K562 (cell line): ENCODE measurements around the gene MYOZ1. TPM values are rescaled to one million over a fixed set of nuclear protein-coding genes. Genes with fewer than 3 reads are reported as not detected.

Experiments
- ARID1B ChIP-seq: fragments of 450-650 bp; IDR thresholded peaks from 2 replicates; pipeline ENCODE4 v1.6.1; 2016; ENCODE audit warnings: antibody characterized with exemption, mild to moderate bottlenecking, inconsistent platforms
- CTBP1 ChIP-seq: fragments of 450-650 bp; IDR thresholded peaks from 2 replicates; pipeline ENCODE4 v1.6.1; 2016; ENCODE audit warnings: borderline replicate concordance
- DPF2 ChIP-seq: fragments of 450-650 bp; IDR thresholded peaks from 2 replicates; pipeline ENCODE4 v1.6.1; 2016
- FOXK1 ChIP-seq: sonication (generic); formaldehyde crosslinking; IDR thresholded peaks from 2 replicates; pipeline ENCODE4 v1.8.0; 2022; ENCODE audit warnings: missing genetic modification reagents, mild to moderate bottlenecking, borderline replicate concordance
- HCFC1 ChIP-seq: IDR thresholded peaks from 2 replicates; pipeline ENCODE4 v1.6.1; 2012; ENCODE audit warnings: low read depth, low read length, improper control_type of control experiment
- KDM4B ChIP-seq, 2 experiments: fragments of 450-650 bp in 1 of 2; sonication (generic) in 1 of 2; IDR thresholded peaks; 2 replicates each; pipeline ENCODE4 v1.6.1; 2016 to 2017; ENCODE audit warnings: borderline replicate concordance in 2 of 2, antibody characterized with exemption in 1 of 2, low read depth in 1 of 2, mild to moderate bottlenecking in 1 of 2
- MAFK ChIP-seq: IDR thresholded peaks from 2 replicates; pipeline ENCODE4 v1.6.1; 2011; ENCODE audit warnings: low read length, improper control_type of control experiment
- MXD1 ChIP-seq: fragments of 250-450 bp; sonication (Bioruptor Pico); IDR thresholded peaks from 2 replicates; pipeline ENCODE4 v1.8.0; 2021; ENCODE audit warnings: borderline replicate concordance, mild to moderate bottlenecking, moderate library complexity; ENCODE audit not compliant: poor library complexity, severe bottlenecking
- NFRKB ChIP-seq: fragments of 450-650 bp; IDR thresholded peaks from 2 replicates; pipeline ENCODE4 v1.6.1; 2016; ENCODE audit warnings: low read depth
- POLR3A ChIP-seq: IDR thresholded peaks from 2 replicates; pipeline ENCODE4 v1.6.1; 2011; ENCODE audit warnings: borderline replicate concordance, mild to moderate bottlenecking, moderate library complexity; ENCODE audit not compliant: insufficient read length, insufficient read depth; ENCODE audit errors: extremely low read depth
- SP1 ChIP-seq: sonication (generic); formaldehyde crosslinking; IDR thresholded peaks from 2 replicates; pipeline ENCODE4 v1.8.1; 2022; ENCODE audit warnings: mild to moderate bottlenecking, missing genetic modification reagents
- SRSF1 ChIP-seq: fragments of 200-400 bp; formaldehyde crosslinking; IDR thresholded peaks from 2 replicates; pipeline ENCODE4 v1.6.1; 2017; ENCODE audit warnings: mild to moderate bottlenecking, low read depth, low read length, moderate library complexity
- THRB ChIP-seq: fragments of 450-650 bp; formaldehyde crosslinking; conservative IDR thresholded peaks from 2 replicates; pipeline ENCODE4 v1.4.0; 2022; ENCODE audit warnings: mild to moderate bottlenecking, missing genetic modification characterization
- ZNF76 ChIP-seq: fragments of 250-450 bp; sonication (Bioruptor Pico); IDR thresholded peaks from 2 replicates; pipeline ENCODE4 v1.4.0; 2020; ENCODE audit warnings: mild to moderate bottlenecking, moderate library complexity, borderline replicate concordance
- polyA plus RNA-seq, 8 experiments: library from polyadenylated mRNA; depleted of rRNA in 4 of 8; stranded (reverse) in 5 of 8; unstranded in 3 of 8; fragments of >200 nt; fragmentation: Nextera tagmentation in 2 of 8; fragmentation: Illumina TruSeq in 1 of 8; extraction: Ambion mirVana in 2 of 8; extraction: Trizol in 1 of 8; gene quantifications; 2 replicates each; pipeline versions ENCODE4 v1.2.1 to v1.2.3, GENCODE V29; 2011 to 2014; ENCODE audit warnings: inconsistent platforms in 1 of 8, missing spikeins in 1 of 8
- total RNA-seq, 7 experiments: library from RNA; depleted of rRNA in 6 of 7; stranded (reverse); fragments of >200 nt in 6 of 7; fragmentation: Illumina TruSeq in 2 of 7; extraction: Trizol in 2 of 7; gene quantifications; 2 replicates each; pipeline versions ENCODE4 v1.2.1 to v1.2.3, GENCODE V29; 2011 to 2021; ENCODE audit warnings: low replicate concordance in 1 of 7
- TF ChIP-seq, protein P1 (sequence below), 2 experiments: fragments of 150-350 bp in 1 of 2; IDR thresholded peaks; 2 replicates each; pipeline ENCODE4 v1.6.1; 2012 to 2016; ENCODE audit warnings: low read depth in 2 of 2, low read length in 2 of 2, mild to moderate bottlenecking in 1 of 2, moderate library complexity in 1 of 2
- TF ChIP-seq, protein P2 (sequence below): fragments of 450-650 bp; formaldehyde crosslinking; IDR thresholded peaks from 2 replicates; pipeline ENCODE4 v1.4.0; 2020; ENCODE audit warnings: mild to moderate bottlenecking
- TF ChIP-seq, protein P3 (sequence below), 3 experiments: fragments of 200-800 bp in 1 of 3; fragments of 250-450 bp in 1 of 3; fragments of 450-650 bp in 1 of 3; sonication (Bioruptor Pico) in 1 of 3; sonication (Bioruptor generic) in 1 of 3; formaldehyde crosslinking in 1 of 3; IDR thresholded peaks; 2 replicates each; pipeline versions ENCODE4 v1.6.1 to v1.8.0; 2016 to 2022; ENCODE audit warnings: mild to moderate bottlenecking in 2 of 3, missing genetic modification characterization in 2 of 3, missing compliant biosample characterization in 1 of 3, moderate library complexity in 1 of 3

The MYOZ1 gene
- total and polyA plus RNA-seq, 9 of the 15 experiments (the other 6 are each of a cell fraction or from before 2014, with no cell fraction given) = 0.03 to 0.18 (median 0.07) TPM; not detected in 5

DNA sequence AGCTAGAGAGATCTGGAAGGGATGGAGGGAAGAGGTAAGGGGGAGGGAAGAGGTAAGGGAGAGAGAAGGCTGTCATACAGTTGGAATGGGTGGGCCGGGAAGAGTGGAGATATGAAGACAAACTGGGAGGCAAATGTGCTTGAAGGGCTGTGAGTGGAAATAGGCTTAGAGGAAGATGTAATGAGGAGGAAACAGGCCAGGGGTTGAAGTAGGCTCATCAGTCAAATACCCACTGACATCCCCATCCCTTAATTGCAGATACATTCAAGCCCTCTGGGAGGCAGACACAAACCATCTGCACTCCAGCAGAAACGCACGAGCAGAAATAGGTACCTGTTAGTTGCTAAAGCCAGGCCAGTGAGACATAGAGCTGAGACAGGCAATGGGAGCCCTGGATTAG, 12.4 kb upstream of the MYOZ1 start (continued):
- TF ChIP-seq, protein P1, sequence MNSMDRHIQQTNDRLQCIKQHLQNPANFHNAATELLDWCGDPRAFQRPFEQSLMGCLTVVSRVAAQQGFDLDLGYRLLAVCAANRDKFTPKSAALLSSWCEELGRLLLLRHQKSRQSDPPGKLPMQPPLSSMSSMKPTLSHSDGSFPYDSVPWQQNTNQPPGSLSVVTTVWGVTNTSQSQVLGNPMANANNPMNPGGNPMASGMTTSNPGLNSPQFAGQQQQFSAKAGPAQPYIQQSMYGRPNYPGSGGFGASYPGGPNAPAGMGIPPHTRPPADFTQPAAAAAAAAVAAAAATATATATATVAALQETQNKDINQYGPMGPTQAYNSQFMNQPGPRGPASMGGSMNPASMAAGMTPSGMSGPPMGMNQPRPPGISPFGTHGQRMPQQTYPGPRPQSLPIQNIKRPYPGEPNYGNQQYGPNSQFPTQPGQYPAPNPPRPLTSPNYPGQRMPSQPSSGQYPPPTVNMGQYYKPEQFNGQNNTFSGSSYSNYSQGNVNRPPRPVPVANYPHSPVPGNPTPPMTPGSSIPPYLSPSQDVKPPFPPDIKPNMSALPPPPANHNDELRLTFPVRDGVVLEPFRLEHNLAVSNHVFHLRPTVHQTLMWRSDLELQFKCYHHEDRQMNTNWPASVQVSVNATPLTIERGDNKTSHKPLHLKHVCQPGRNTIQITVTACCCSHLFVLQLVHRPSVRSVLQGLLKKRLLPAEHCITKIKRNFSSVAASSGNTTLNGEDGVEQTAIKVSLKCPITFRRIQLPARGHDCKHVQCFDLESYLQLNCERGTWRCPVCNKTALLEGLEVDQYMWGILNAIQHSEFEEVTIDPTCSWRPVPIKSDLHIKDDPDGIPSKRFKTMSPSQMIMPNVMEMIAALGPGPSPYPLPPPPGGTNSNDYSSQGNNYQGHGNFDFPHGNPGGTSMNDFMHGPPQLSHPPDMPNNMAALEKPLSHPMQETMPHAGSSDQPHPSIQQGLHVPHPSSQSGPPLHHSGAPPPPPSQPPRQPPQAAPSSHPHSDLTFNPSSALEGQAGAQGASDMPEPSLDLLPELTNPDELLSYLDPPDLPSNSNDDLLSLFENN (IDR thresholded peaks at IDR 0.05; ENCODE audit: low read depth in 2 of 2, low read length in 2 of 2) = no peak
- no peak for TF ChIP-seq POLR3A
- peak; percentile 89 for TF ChIP-seq CTBP1
- TF ChIP-seq SP1 = no peak
- TF ChIP-seq THRB = no peak
- TF ChIP-seq, protein P2, sequence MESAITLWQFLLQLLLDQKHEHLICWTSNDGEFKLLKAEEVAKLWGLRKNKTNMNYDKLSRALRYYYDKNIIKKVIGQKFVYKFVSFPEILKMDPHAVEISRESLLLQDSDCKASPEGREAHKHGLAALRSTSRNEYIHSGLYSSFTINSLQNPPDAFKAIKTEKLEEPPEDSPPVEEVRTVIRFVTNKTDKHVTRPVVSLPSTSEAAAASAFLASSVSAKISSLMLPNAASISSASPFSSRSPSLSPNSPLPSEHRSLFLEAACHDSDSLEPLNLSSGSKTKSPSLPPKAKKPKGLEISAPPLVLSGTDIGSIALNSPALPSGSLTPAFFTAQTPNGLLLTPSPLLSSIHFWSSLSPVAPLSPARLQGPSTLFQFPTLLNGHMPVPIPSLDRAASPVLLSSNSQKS (CRISPR knock-in tag) = no peak
- no peak for TF ChIP-seq ZNF76 (CRISPR knock-in tag)
- 0 out of 2 replicates have a peak, but pooled peaks have one; percentile 26 for TF ChIP-seq ARID1B
- no peak for TF ChIP-seq NFRKB
- no peak for TF ChIP-seq HCFC1
- TF ChIP-seq DPF2 = 0 out of 2 replicates have a peak, but pooled peaks have one; percentile 23
- TF ChIP-seq, protein P3, sequence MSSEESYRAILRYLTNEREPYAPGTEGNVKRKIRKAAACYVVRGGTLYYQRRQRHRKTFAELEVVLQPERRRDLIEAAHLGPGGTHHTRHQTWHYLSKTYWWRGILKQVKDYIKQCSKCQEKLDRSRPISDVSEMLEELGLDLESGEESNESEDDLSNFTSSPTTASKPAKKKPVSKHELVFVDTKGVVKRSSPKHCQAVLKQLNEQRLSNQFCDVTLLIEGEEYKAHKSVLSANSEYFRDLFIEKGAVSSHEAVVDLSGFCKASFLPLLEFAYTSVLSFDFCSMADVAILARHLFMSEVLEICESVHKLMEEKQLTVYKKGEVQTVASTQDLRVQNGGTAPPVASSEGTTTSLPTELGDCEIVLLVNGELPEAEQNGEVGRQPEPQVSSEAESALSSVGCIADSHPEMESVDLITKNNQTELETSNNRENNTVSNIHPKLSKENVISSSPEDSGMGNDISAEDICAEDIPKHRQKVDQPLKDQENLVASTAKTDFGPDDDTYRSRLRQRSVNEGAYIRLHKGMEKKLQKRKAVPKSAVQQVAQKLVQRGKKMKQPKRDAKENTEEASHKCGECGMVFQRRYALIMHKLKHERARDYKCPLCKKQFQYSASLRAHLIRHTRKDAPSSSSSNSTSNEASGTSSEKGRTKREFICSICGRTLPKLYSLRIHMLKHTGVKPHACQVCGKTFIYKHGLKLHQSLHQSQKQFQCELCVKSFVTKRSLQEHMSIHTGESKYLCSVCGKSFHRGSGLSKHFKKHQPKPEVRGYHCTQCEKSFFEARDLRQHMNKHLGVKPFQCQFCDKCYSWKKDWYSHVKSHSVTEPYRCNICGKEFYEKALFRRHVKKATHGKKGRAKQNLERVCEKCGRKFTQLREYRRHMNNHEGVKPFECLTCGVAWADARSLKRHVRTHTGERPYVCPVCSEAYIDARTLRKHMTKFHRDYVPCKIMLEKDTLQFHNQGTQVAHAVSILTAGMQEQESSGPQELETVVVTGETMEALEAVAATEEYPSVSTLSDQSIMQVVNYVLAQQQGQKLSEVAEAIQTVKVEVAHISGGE (CRISPR knock-in tag; IDR thresholded peaks at IDR 0.05) = peak in 1 of 3 experiments; percentile 48; a peak in 1 of 6 replicates
- TF ChIP-seq FOXK1 = no peak
- no peak for TF ChIP-seq KDM4B (IDR thresholded peaks at IDR 0.05; ENCODE audit: borderline replicate concordance in 2 of 2, low read depth in 1 of 2)
- no peak for TF ChIP-seq SRSF1
- no peak for TF ChIP-seq MXD1 (CRISPR knock-in tag)
- peak; percentile 15; the same call in 1 of the 2 replicates for TF ChIP-seq MAFK
